A673 (cell line): Measurements from ENCODE around the gene TAS2R42.

ENCODE experiments used
- CTCF ChIP-seq: fragments of 300-800, 200-600 bp; sonication (generic); conservative IDR thresholded peaks from 2 replicates; pipeline ENCODE4 v1.5.1; 2017; ENCODE audit warnings: low read depth, mild to moderate bottlenecking, antibody characterized with exemption, low read length, moderate library complexity, mixed read lengths
- EZH2 ChIP-seq: fragments of 200-600 bp; sonication (generic); IDR thresholded peaks from 2 replicates; pipeline ENCODE4 v1.6.1; 2017; ENCODE audit warnings: borderline replicate concordance, low read depth, mild to moderate bottlenecking, mixed read lengths, antibody characterized with exemption, low read length; ENCODE audit not compliant: poor library complexity, severe bottlenecking

GRCh38 chr12:11150832-11151231 is 35.9 kb downstream of the TAS2R42 start:
- no peak for TF ChIP-seq CTCF
- no peak for TF ChIP-seq EZH2
